Colon (tissue), 2 donors: Measurements from ENCODE around the gene KLK3.

ENCODE experiments used
- FAIRE-seq: peaks from 2 replicates; lab custom pipeline; 2012; peaks lifted over from hg19 to GRCh38; lab: Jason Lieb, UNC
- donor health status: control.
- donor health status: control.

KLK3 gene

DNA sequence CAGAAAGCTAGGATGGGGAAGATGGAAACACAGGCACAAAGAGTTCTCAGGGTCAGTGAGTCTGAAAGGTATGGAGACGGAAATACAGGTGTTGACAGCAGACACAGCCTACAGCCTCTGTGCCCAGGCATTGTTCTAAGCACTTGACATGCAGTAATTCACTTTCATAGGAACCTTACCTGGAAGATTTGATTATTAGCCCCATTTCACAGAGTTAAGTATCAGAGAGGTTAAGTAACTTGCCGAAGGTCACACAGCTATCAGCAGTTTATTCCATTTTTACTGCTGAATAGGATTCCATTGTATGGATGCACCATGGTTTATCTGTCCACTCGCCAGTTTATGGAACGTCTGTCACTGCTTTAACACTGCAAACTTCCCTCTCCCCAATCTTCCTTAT, 43.3 kb downstream of the KLK3 start:
- FAIRE-seq: no peak

DNA sequence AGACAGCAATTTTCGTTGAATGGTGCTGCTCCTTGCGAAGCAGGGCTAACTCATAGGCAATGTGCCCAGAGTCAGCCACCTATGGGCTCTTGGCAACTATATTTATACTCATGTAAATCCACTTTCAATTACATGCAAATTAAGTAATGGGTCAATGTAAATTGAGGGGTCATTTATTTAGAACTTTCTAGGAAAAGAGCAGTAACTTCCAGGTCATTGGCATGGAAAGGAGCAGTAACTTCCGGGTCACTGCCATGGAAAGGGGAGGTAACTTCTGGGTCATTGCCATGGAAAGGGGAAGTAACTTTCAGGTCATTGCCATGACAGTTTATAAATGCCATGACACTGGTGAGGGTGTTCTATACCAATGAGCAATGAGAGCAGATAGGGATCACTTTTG, 44.9 kb downstream of the KLK3 start:
- FAIRE-seq: no peak

- FAIRE-seq: no peak
These were observed 47.9 kb downstream of the KLK3 start for GRCh38 chr19:50902640-50903039.

- no peak for FAIRE-seq
These were observed 51.5 kb downstream of the KLK3 start for GRCh38 chr19:50906217-50906616.

DNA sequence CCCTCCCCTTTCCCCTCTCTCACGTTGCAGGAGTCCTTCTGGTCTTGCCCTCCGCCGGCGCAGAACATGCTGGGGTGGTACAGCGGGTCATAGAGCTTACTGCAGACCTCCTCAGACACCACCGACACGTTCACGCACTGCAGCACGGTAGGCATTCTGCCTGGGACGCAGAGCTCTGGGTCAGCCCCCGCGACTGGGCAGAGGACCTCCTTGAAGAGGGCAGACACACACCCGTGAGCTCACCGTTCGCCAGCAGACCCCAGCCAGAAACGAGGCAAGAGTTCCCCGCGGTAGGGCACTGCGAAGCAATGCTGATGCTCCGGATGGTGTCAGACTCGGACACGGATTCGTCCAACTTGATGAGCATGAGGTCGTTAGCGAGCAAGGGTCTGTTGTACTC, 53.6 kb downstream of the KLK3 start:
- no peak for FAIRE-seq

DNA sequence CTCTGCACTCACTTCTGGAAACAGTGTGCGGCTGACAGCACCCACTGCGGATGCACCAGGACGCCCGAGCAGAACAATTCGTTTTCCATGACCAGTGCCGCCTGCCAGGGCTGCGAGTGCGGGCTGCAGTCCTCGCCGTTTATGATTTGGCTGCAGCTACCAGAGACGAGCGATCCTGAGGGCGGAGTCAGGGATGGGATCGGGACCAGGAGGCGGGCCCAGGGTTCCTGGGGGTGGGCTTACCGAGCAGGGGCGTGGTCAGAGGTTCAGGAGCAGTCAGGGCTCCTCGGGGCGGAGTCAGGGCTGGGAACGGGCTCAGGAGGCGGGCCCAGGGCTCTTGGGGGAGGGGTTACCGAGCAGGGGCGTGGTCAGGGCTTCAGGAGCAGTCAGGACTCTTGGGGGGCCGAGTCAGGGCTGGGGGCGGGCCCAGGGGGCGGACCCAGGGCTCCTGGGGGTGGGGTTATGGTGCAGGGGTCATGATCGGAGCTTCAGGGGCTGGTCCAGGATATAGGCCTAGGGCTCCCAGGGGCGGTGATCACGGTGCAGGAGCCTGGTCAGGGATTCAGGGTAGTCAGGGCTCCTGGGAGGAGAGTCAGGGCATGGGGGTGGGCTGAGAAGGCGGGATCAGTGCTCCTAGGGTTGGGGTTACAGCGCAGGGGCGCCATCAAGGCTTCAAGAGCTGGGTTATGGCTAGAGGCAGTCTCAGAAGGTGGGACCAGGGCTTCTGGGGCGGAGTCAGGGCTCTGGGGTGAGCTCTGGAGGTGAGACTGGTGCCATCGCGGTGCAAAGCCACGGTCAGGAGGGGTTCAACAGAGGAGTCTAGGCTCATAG, 54.7 kb downstream of the KLK3 start:
- FAIRE-seq: no peak
